ENCODE results near the gene INMT.

Gene INMT

DNA sequence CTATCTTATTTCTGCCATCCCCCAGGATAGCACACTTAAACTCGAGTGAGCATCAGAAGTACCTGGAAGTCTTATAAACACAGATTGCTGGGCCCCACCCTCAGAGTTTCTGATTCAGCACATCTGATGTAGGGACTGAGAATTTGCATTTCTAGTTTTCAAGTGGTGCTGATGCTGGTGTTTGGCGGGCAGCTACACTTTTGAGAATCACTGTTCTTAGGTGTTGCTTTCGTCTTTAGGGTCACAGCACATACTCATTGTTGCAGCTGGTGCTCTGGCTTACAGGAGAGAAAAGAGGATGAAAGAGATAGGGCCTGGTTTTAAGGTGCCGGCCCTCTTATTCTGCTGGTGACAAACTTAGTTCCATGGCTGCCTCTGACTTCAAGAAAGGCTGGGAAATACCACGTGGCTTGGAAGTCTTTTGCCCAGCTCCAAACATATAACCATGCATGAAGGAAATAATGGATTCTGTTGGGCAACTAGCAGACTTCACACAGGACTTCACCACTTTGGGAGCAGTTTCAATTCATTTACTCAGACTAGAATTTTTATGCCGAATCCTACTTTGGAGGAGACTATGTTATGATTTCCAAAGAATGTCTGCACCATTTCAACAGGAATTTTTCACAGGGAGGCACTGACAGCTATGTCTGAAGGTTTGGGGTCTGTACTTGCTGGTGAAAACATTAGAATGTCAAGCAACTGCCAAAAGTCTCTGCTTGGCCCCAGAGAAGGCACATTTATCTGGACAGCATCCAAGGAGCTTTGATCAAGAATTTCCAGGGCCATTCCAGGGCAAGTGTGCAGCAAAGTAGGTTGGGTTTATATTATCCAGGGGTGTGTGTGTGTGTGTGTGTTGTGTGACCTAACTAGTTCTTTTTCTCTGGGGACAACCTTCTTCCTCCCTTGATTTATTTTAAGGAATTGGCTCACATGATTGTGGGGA is 12.4 kb downstream of the INMT start:
- DNase-seq (ENCODE audit: extremely low spot score) = no peak
- ChIA-PET POLR2A (no interaction called here), CTCF (no interaction called here)
- TF ChIP-seq CTBP1 (IDR thresholded peaks at IDR 0.05; ENCODE audit: borderline replicate concordance) = no peak
- TF ChIP-seq HDGF (IDR thresholded peaks at IDR 0.05; ENCODE audit: borderline replicate concordance) = no peak
- TF ChIP-seq FOXM1 (IDR thresholded peaks at IDR 0.05; ENCODE audit: borderline replicate concordance) = no peak
- TF ChIP-seq FOXK2 (IDR thresholded peaks at IDR 0.05) = no peak
- TF ChIP-seq BHLHE40 (IDR thresholded peaks at IDR 0.05; ENCODE audit: borderline replicate concordance) = no peak
- TF ChIP-seq LEF1 (IDR thresholded peaks at IDR 0.05; ENCODE audit: borderline replicate concordance) = no peak
- TF ChIP-seq NFRKB (IDR thresholded peaks at IDR 0.05) = no peak
- TF ChIP-seq FOXA1 (IDR thresholded peaks at IDR 0.05) = no peak
- no peak for TF ChIP-seq L3MBTL2 (conservative IDR thresholded peaks at IDR 0.05)
- TF ChIP-seq ZNF384 (IDR thresholded peaks at IDR 0.05) = no peak
- no peak for TF ChIP-seq SP1 (IDR thresholded peaks at IDR 0.05)
- TF ChIP-seq ARNT (IDR thresholded peaks at IDR 0.05) = no peak
- TF ChIP-seq ELF4 (IDR thresholded peaks at IDR 0.05) = no peak
- no peak for TF ChIP-seq SUZ12 (IDR thresholded peaks at IDR 0.05)
- no peak for TF ChIP-seq TARDBP (IDR thresholded peaks at IDR 0.05)
- TF ChIP-seq, protein P1, sequence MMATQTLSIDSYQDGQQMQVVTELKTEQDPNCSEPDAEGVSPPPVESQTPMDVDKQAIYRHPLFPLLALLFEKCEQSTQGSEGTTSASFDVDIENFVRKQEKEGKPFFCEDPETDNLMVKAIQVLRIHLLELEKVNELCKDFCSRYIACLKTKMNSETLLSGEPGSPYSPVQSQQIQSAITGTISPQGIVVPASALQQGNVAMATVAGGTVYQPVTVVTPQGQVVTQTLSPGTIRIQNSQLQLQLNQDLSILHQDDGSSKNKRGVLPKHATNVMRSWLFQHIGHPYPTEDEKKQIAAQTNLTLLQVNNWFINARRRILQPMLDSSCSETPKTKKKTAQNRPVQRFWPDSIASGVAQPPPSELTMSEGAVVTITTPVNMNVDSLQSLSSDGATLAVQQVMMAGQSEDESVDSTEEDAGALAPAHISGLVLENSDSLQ (IDR thresholded peaks at IDR 0.05) = no peak

DNA sequence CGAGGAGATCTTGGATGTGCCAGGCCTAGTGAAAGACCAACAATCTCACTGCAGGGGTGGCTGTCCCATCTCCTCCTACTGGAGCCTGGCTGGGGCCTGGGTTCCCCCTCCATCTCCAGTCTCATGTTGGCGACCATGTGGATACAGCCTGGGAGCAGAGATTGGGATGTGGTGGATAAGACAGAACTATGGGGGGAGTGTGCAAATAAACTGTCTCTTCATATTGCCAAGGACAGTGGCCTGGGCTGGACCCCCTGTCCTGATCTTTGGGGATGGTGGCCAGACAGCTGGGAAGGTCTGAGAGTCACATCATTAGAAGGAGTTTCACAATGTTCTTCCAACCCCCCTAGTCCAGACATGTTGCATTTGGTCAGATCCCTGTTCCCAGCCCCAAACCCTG is 13.5 kb downstream of the INMT start:
- CTCF ChIA-PET = no interaction called here
- no peak for DNase-seq (ENCODE audit: extremely low spot score)
- no peak for TF ChIP-seq TARDBP (IDR thresholded peaks at IDR 0.05)
- no peak for TF ChIP-seq SUZ12 (IDR thresholded peaks at IDR 0.05)
- TF ChIP-seq, protein P1 (IDR thresholded peaks at IDR 0.05) = no peak
- TF ChIP-seq L3MBTL2 (conservative IDR thresholded peaks at IDR 0.05) = no peak
- TF ChIP-seq FOXK2 (IDR thresholded peaks at IDR 0.05) = no peak
- TF ChIP-seq CTBP1 (IDR thresholded peaks at IDR 0.05; ENCODE audit: borderline replicate concordance) = no peak
- no peak for TF ChIP-seq FOXM1 (IDR thresholded peaks at IDR 0.05; ENCODE audit: borderline replicate concordance)
- TF ChIP-seq SP1 (IDR thresholded peaks at IDR 0.05) = no peak
- TF ChIP-seq BHLHE40 (IDR thresholded peaks at IDR 0.05; ENCODE audit: borderline replicate concordance) = no peak
- TF ChIP-seq NFRKB (IDR thresholded peaks at IDR 0.05) = no peak
- POLR2A ChIA-PET = no interaction called here

DNA sequence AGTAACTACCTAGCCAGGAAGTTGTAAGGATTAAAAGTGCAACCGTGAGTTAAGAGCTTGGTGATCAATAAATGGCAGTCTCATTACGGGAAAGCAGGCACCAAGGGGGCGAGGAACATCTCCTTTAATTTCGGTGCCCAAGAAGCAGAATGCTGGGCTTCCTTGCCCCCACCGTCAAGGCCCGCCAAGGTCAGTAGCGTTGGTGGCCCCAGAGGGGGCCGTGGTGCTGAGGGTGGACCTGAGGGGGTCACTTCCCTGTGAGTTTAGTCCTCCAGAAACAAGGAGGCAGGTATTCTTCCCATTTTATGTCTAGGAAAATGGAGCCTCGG is 18.9 kb downstream of the INMT start:
- POLR2A ChIA-PET = interaction anchor here (1.8 kb wide), 1 partner anchor 9 kb away, joined by 4 read pairs; no protein-coding TSS in a partner anchor
- TF ChIP-seq, protein P1 (IDR thresholded peaks at IDR 0.05) = no peak
- TF ChIP-seq ARNT (IDR thresholded peaks at IDR 0.05) (no peak), SUZ12 (IDR thresholded peaks at IDR 0.05) (no peak), TARDBP (IDR thresholded peaks at IDR 0.05) (no peak), FOXM1 (IDR thresholded peaks at IDR 0.05; ENCODE audit: borderline replicate concordance) (no peak), BHLHE40 (IDR thresholded peaks at IDR 0.05; ENCODE audit: borderline replicate concordance) (no peak), FOXK2 (IDR thresholded peaks at IDR 0.05) (no peak), SP1 (IDR thresholded peaks at IDR 0.05) (no peak), ELF4 (IDR thresholded peaks at IDR 0.05) (no peak), L3MBTL2 (conservative IDR thresholded peaks at IDR 0.05) (no peak)
- CTCF ChIA-PET = no interaction called here
- no peak for DNase-seq (ENCODE audit: extremely low spot score)

DNA sequence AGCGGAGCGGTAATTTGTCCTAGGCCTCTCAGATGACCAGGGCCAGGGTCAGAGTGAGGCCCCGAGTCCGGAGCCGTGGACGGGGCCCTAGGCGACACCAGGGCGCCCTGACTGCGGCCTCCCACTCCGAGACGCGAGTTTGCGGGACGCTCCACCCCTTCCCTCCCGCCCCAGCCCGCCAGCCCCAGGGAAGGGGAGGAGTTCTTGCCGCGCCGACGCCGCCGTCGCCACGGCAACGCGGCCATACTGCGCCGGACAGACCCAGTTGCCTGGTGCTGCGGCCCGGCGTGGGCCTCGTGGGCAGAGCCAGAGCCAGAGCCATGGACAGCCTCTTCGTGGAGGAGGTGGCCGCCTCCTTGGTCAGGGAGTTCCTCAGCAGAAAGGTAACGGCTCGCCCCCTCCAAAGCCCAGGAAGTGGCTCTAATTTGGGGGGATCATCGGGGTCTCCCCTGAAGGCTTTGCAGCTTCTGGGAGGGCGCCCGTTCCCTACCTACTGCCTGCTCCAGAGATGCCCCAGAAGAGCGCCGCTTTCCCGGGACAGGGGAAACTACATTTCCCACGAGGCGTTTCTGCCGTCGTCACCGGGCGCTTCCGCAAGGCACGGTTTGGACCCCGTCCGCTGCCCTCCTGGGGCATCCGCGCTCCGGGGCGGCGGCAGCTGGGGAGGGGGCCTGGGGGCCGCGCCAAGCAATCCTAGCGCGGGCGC is 19.4 kb downstream of the INMT start, which contains the start of gene MINDY4:
Gene MINDY4 (plus strand): TSS at position 244 of the 706 bp plus-strand sequence. CDS start 77 bp downstream, at position 321.
- peak; percentile 89 for DNase-seq (ENCODE audit: extremely low spot score)
- TF ChIP-seq NFRKB (IDR thresholded peaks at IDR 0.05) (no peak), L3MBTL2 (conservative IDR thresholded peaks at IDR 0.05) (peak; percentile 34)
- CTCF ChIA-PET = no interaction called here
- POLR2A ChIA-PET = interaction anchor here (1.8 kb wide), 1 partner anchor 10 kb away, joined by 4 read pairs; no protein-coding TSS in a partner anchor

DNA sequence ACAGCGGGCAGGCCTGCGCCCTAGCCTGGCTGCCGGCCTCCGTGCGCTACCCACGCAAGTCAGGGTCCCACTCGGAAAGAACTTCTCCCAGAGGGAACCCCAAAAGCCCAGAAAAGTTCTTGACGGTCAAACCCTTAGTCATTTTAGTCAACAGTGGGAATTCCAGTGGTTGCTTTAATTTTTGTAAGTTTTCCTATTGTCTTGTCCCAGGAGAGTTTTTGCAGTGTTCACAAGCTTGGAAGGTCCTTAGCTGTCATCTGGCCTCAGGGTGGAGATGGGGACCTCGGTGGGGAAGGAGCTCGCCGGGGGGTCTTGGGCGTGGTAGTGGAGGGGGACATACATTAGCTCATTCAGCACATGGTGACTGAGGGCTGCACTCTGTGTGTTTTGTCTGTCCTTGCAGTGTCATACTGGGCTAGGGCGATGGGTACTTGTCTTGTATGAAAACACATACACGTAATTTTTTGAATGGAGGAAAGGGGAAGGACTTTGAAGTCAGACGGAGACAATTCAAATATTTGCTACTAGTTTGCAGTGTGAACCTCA is 20.0 kb downstream of the INMT start:
- ChIA-PET POLR2A (interaction anchor here (1.8 kb wide), 1 partner anchor 10 kb away, joined by 4 read pairs; no protein-coding TSS in a partner anchor), CTCF (no interaction called here)
- no peak for TF ChIP-seq FOXA1 (IDR thresholded peaks at IDR 0.05)
- no peak for TF ChIP-seq HDGF (IDR thresholded peaks at IDR 0.05; ENCODE audit: borderline replicate concordance)
- peak; percentile 25 for DNase-seq (ENCODE audit: extremely low spot score)

DNA sequence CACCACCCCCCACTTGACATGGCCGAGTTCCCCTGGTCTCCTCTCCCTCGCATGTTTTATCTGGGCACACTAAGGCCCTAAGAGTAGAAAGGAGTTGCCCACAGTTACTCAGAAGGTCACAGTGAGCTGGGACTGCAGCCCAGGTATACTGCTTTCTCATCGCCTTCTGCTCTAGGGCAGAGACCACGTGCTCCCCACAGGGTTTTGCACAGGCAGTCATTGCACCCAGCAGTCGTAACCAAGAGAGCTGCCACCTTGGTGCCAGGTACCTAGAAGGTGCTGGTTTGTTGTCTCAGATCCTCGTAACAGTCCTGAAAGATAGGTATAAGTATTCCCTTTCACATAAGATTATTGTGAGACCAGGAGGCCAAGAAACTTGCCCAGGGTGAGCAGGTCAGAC is 21.0 kb downstream of the INMT start:
- ChIA-PET CTCF (no interaction called here), POLR2A (no interaction called here)
- TF ChIP-seq SP1 (IDR thresholded peaks at IDR 0.05) = no peak
- TF ChIP-seq NFRKB (IDR thresholded peaks at IDR 0.05) = no peak
- no peak for TF ChIP-seq CTBP1 (IDR thresholded peaks at IDR 0.05; ENCODE audit: borderline replicate concordance)
- TF ChIP-seq ARNT (IDR thresholded peaks at IDR 0.05) = no peak
- TF ChIP-seq FOXM1 (IDR thresholded peaks at IDR 0.05; ENCODE audit: borderline replicate concordance) = no peak
- TF ChIP-seq FOXA1 (IDR thresholded peaks at IDR 0.05) = no peak
- TF ChIP-seq TARDBP (IDR thresholded peaks at IDR 0.05) = no peak
- TF ChIP-seq L3MBTL2 (conservative IDR thresholded peaks at IDR 0.05) = no peak
- no peak for TF ChIP-seq FOXK2 (IDR thresholded peaks at IDR 0.05)
- no peak for TF ChIP-seq SUZ12 (IDR thresholded peaks at IDR 0.05)
- TF ChIP-seq HDGF (IDR thresholded peaks at IDR 0.05; ENCODE audit: borderline replicate concordance) = no peak
- no peak for TF ChIP-seq ELF4 (IDR thresholded peaks at IDR 0.05)
- TF ChIP-seq, protein P1 (IDR thresholded peaks at IDR 0.05) = no peak
- TF ChIP-seq BHLHE40 (IDR thresholded peaks at IDR 0.05; ENCODE audit: borderline replicate concordance) = no peak
- TF ChIP-seq ZNF384 (IDR thresholded peaks at IDR 0.05) = no peak
- TF ChIP-seq LEF1 (IDR thresholded peaks at IDR 0.05; ENCODE audit: borderline replicate concordance) = no peak
- no peak for DNase-seq (ENCODE audit: extremely low spot score)
